ENCODE data around the gene XPO6. TPM values are rescaled to one million over a fixed set of nuclear protein-coding genes. Genes with fewer than 3 reads are reported as not detected.

The XPO6 gene
- total and polyA plus RNA-seq, 2 of the 13 experiments (the other 11 are each of a cell fraction or from before 2014, with no cell fraction given): 109 to 129 TPM

- ChIA-PET CTCF (ENCODE audit: low intra/inter-chr PET ratio, low total read pairs) (no interaction called here), POLR2A (no interaction called here)
- H2AFZ ChIP-seq (ENCODE audit: low read length): no peak overlapping the region
- TF ChIP-seq GMEB2 (CRISPR knock-in tag; IDR thresholded peaks at IDR 0.05; ENCODE audit: low read depth) (no peak), RBM22 (optimal IDR thresholded peaks at IDR 0.05; ENCODE audit: low read length) (peak; percentile 33)
- no TSS peak for BruUV-seq (replicated peaks)
- no peak overlapping the region for H3K4me2 ChIP-seq (ENCODE audit: low read depth, low read length)
- no peaks in the 10 kb centered on the region for H3K79me2 ChIP-seq (ENCODE audit: insufficient read depth, low read length)
- intact Hi-C loops (cut with micrococcal nuclease; ENCODE audit: unreplicated experiment): no loop called here
- in situ Hi-C loops (cut with HindIII; ENCODE audit: extremely low pct_ligation_motif_present, low pct_unique_long_range_greater_than_20kb): no loop called here
- H3K9me3 ChIP-seq (ENCODE audit: low read length): no peaks in the 10 kb centered on the region
- H3K4me1 ChIP-seq (ENCODE audit: insufficient read depth, low read length): no peaks in the 10 kb centered on the region
- peaks cover 41 to 97% of the 10 kb centered on the region in 2 experiments for H3K36me3 ChIP-seq (replicated peaks in 1 of 2; ENCODE audit: control insufficient read depth in 1 of 2, insufficient read depth in 2 of 2, low read length in 2 of 2)
- H3K4me3 ChIP-seq (replicated peaks in 1 of 3; ENCODE audit: insufficient read depth in 1 of 3, low read depth in 2 of 3, low read length in 3 of 3): no peak overlapping the region
- no peaks in the 10 kb centered on the region for H3K27me3 ChIP-seq (ENCODE audit: control insufficient read depth in 1 of 2, insufficient read depth in 2 of 2, low read length in 2 of 2)
- ATAC-seq (no peak), FAIRE-seq (no peak), DNase-seq (ENCODE audit: low spot score) (no peak)
- H4K20me1 ChIP-seq (ENCODE audit: insufficient read depth, low read length): no peaks in the 10 kb centered on the region
- H3K9ac ChIP-seq (ENCODE audit: insufficient read depth, low read depth, low read length): no peak overlapping the region
- H3K27ac ChIP-seq (ENCODE audit: extremely low read length, insufficient read depth, low read length): no peak overlapping the region
- WGBS (ENCODE audit: low lambda C conversion rate): over 99% methylated on average over 11 of the region's 11 CpGs
Observed at GRCh38 chr16:28130099-28131088, 81.4 kb downstream of the XPO6 start.

GRCh38 chr16:28126684-28127620 lies 84.8 kb downstream of the XPO6 start:
- no peaks in the 10 kb centered on the region for H3K9me3 ChIP-seq (ENCODE audit: low read length)
- no peak for FAIRE-seq
- TF ChIP-seq KLF11 (CRISPR knock-in tag; IDR thresholded peaks at IDR 0.05) (no peak), MEF2D (CRISPR knock-in tag; IDR thresholded peaks at IDR 0.05) (no peak), DZIP1 (CRISPR knock-in tag; IDR thresholded peaks at IDR 0.05) (no peak), RELA (CRISPR knock-in tag; IDR thresholded peaks at IDR 0.05) (no peak), KLF6 (CRISPR knock-in tag; IDR thresholded peaks at IDR 0.05) (no peak), ELF4 (CRISPR knock-in tag; IDR thresholded peaks at IDR 0.05; ENCODE audit: borderline replicate concordance) (no peak), GATAD1 (CRISPR knock-in tag; IDR thresholded peaks at IDR 0.05) (no peak), U2AF1 (optimal IDR thresholded peaks at IDR 0.05; ENCODE audit: low read depth, low read length) (no peak)
- BruUV-seq (replicated peaks): no TSS peak
- intact Hi-C loops (cut with micrococcal nuclease; ENCODE audit: unreplicated experiment): no loop called here
- H3K4me1 ChIP-seq (ENCODE audit: insufficient read depth, low read length): no peaks in the 10 kb centered on the region
- no peaks in the 10 kb centered on the region for H3K79me2 ChIP-seq (ENCODE audit: insufficient read depth, low read length)
- no peak overlapping the region for H3K4me3 ChIP-seq (replicated peaks in 1 of 3; ENCODE audit: insufficient read depth in 1 of 3, low read depth in 2 of 3, low read length in 3 of 3)
- no peaks in the 10 kb centered on the region for H3K27me3 ChIP-seq (ENCODE audit: control insufficient read depth in 1 of 2, insufficient read depth in 2 of 2, low read length in 2 of 2)
- no peaks in the 10 kb centered on the region for H4K20me1 ChIP-seq (ENCODE audit: insufficient read depth, low read length)
- in situ Hi-C loops (cut with HindIII; ENCODE audit: extremely low pct_ligation_motif_present, low pct_unique_long_range_greater_than_20kb): no loop called here
- ChIA-PET POLR2A (no interaction called here), CTCF (ENCODE audit: low intra/inter-chr PET ratio, low total read pairs) (no interaction called here)
- WGBS (ENCODE audit: low lambda C conversion rate): 94% methylated on average over 14 of the region's 14 CpGs
- H2AFZ ChIP-seq (ENCODE audit: low read length): no peak overlapping the region
- no peak for ATAC-seq
- no peak overlapping the region for H3K27ac ChIP-seq (ENCODE audit: extremely low read length, insufficient read depth, low read length)
- no peak overlapping the region for H3K4me2 ChIP-seq (ENCODE audit: low read depth, low read length)
- no peak for DNase-seq (ENCODE audit: low spot score)
- H3K9ac ChIP-seq (ENCODE audit: insufficient read depth, low read depth, low read length): no peak overlapping the region
- H3K36me3 ChIP-seq (replicated peaks in 1 of 2; ENCODE audit: control insufficient read depth in 1 of 2, insufficient read depth in 2 of 2, low read length in 2 of 2): peaks cover 44 to 91% of the 10 kb centered on the region in 2 experiments
